ENCODE data around the gene RELT. TPM values are rescaled to one million over a fixed set of nuclear protein-coding genes. Genes with fewer than 3 reads are reported as not detected.
A peak's percentile ranks its signal among the peaks of the same experiment; 100 is the strongest.

RELT gene
- total RNA-seq, 4 donors from 2014 or later: 2.4 to 6.0 (median 2.5) TPM

GRCh38 chr11:73366265-73366610, 10.0 kb upstream of the RELT start:
- Histone ChIP-seq H3K27ac (no peak overlapping the region), H3K4me1 (peaks cover 0 to 6% (median 5%) of the 10 kb centered on the region in 4 donors), H3K27me3 (no peaks in the 10 kb centered on the region), H3K4me3 (no peak overlapping the region), H3K36me3 (peaks cover 3 to 81% (median 4%) of the 10 kb centered on the region in 3 donors), H3K9me3 (no peaks in the 10 kb centered on the region)
- no peak for TF ChIP-seq POLR2A (IDR thresholded peaks at IDR 0.05)
- no peak for TF ChIP-seq EP300 (IDR thresholded peaks at IDR 0.05)
- no peak for TF ChIP-seq CTCF (IDR thresholded peaks at IDR 0.05)
- no peak for DNase-seq (ENCODE audit: low spot score in 2 of 2)
- 88 to 96% methylated on average over 4 of the region's 4 CpGs for WGBS, 2 donors

- 73 to 74% methylated on average over 6 of the region's 6 CpGs for WGBS, 2 donors
- Histone ChIP-seq H3K9me3 (no peaks in the 10 kb centered on the region), H3K4me3 (no peak overlapping the region), H3K27ac (no peak overlapping the region), H3K4me1 (peaks cover 0 to 6% (median 5%) of the 10 kb centered on the region in 4 donors), H3K27me3 (no peaks in the 10 kb centered on the region), H3K36me3 (peaks cover 3 to 74% (median 4%) of the 10 kb centered on the region in 3 donors)
- TF ChIP-seq POLR2A (IDR thresholded peaks at IDR 0.05): no peak
- TF ChIP-seq EP300 (IDR thresholded peaks at IDR 0.05): no peak
- no peak for TF ChIP-seq CTCF (IDR thresholded peaks at IDR 0.05)
- no peak for DNase-seq (ENCODE audit: low spot score in 2 of 2)
These were observed 9.2 kb upstream of the RELT start for GRCh38 chr11:73366953-73367352.

GRCh38 chr11:73367482-73368024, 8.6 kb upstream of the RELT start:
- Histone ChIP-seq H3K9me3 (no peaks in the 10 kb centered on the region), H3K27me3 (no peaks in the 10 kb centered on the region), H3K27ac (peak overlapping the region in 1 of 4 donors; percentile 28), H3K4me3 (no peak overlapping the region), H3K4me1 (peaks cover 0 to 6% (median 5%) of the 10 kb centered on the region in 4 donors), H3K36me3 (peaks cover 3 to 68% (median 3%) of the 10 kb centered on the region in 3 donors)
- DNase-seq (ENCODE audit: low spot score in 2 of 2): no peak
- no peak for TF ChIP-seq EP300 (IDR thresholded peaks at IDR 0.05)
- TF ChIP-seq POLR2A (IDR thresholded peaks at IDR 0.05): no peak
- no peak for TF ChIP-seq CTCF (IDR thresholded peaks at IDR 0.05)
- WGBS, 2 donors: 72 to 74% methylated on average over 18 to 20 of the region's 20 CpGs

GRCh38 chr11:73372375-73372993, 3.7 kb upstream of the RELT start:
- Histone ChIP-seq H3K36me3 (peaks cover 0 to 21% (median 0%) of the 10 kb centered on the region in 3 donors), H3K9me3 (no peaks in the 10 kb centered on the region), H3K27me3 (no peaks in the 10 kb centered on the region), H3K4me3 (no peak overlapping the region), H3K27ac (peak overlapping the region in 1 of 4 donors; percentile 1), H3K4me1 (peaks cover 0 to 14% (median 12%) of the 10 kb centered on the region in 4 donors)
- no peak for DNase-seq (ENCODE audit: low spot score in 2 of 2)
- TF ChIP-seq EP300 (IDR thresholded peaks at IDR 0.05) (no peak), CTCF (IDR thresholded peaks at IDR 0.05) (no peak), POLR2A (IDR thresholded peaks at IDR 0.05) (no peak)
- 55 to 56% methylated on average over 6 of the region's 6 CpGs for WGBS, 2 donors

- H3K36me3 ChIP-seq: peaks cover 0 to 4% (median 0%) of the 10 kb centered on the region in 3 donors
- no peak for DNase-seq (ENCODE audit: low spot score in 2 of 2)
- H3K4me1 ChIP-seq: peaks cover 0 to 17% (median 15%) of the 10 kb centered on the region in 4 donors
- no peaks in the 10 kb centered on the region for H3K9me3 ChIP-seq
- H3K27ac ChIP-seq: peak overlapping the region in 2 of 4 donors; percentile 31 to 94
- no peak for TF ChIP-seq CTCF (IDR thresholded peaks at IDR 0.05)
- TF ChIP-seq EP300 (IDR thresholded peaks at IDR 0.05): no peak
- H3K4me3 ChIP-seq: no peak overlapping the region
- 58 to 60% methylated on average over 4 of the region's 4 CpGs for WGBS, 2 donors
- no peaks in the 10 kb centered on the region for H3K27me3 ChIP-seq
These were observed 2.0 kb upstream of the RELT start for GRCh38 chr11:73374151-73374550.

Data from tibial nerve (tissue), 4 donors.